HepG2 (cell line): ENCODE results near the gene PLEKHA8. TPM values are rescaled to one million over a fixed set of nuclear protein-coding genes. Genes with fewer than 3 reads are reported as not detected.

Experiments used
- ATAC-seq: fragments of 200-7000 bp; cut with Tn5 transposase; 3 replicates; pipeline ENCODE4 v1.9.1; 2020; ENCODE audit warnings: mild to moderate bottlenecking, moderate library complexity
- BruUV-seq: library from RNA; stranded (reverse); fragments of 400-500 nt; replicated peaks from 2 replicates; lab custom pipeline; 2021; lab: Mats Ljungman, UMichigan
- CTCF ChIA-PET: fragments of 300-600 bp; formaldehyde crosslinking; extraction: SDS; loops from one replicate; lab custom pipeline; 2021; ENCODE audit warnings: low total read pairs, inconsistent platforms, low intra/inter-chr PET ratio; lab: Yijun Ruan, JAX
- POLR2A ChIA-PET: fragments of 350-600 bp; sonication (Branson Sonifier 250); formaldehyde crosslinking; loops from one replicate; lab custom pipeline; 2020; ENCODE audit warnings: antibody characterized with exemption, inconsistent platforms; lab: Yijun Ruan, JAX
- DNase-seq: peaks from one replicate; pipeline ENCODE4 v3.0.0-alpha.2; 2015; ENCODE audit warnings: low spot score
- FAIRE-seq: peaks from 3 replicates; lab custom pipeline; 2011; peaks lifted over from hg19 to GRCh38; lab: Jason Lieb, UNC
- H2AFZ ChIP-seq: one replicate; pipeline ENCODE4 v1.6.1; 2011; ENCODE audit warnings: low read length, inconsistent platforms
- H3K27ac ChIP-seq: fragments of 300-600 bp; 3 replicates; pipeline ENCODE4 v1.8.0; 2011; ENCODE audit warnings: mixed run types, mild to moderate bottlenecking, mixed read lengths, low read length, inconsistent platforms; ENCODE audit not compliant: insufficient read depth; ENCODE audit errors: extremely low read length
- H3K27me3 ChIP-seq, 2 experiments: fragments of 200-600 bp in 1 of 2; 2 replicates in 1 of 2; 3 replicates in 1 of 2; pipeline versions ENCODE4 v1.6.0 to v1.8.0; 2011; ENCODE audit warnings: low read length in 2 of 2, mild to moderate bottlenecking in 2 of 2, moderate library complexity in 2 of 2, inconsistent platforms in 1 of 2; ENCODE audit not compliant: insufficient read depth in 2 of 2, control insufficient read depth in 1 of 2
- H3K36me3 ChIP-seq, 2 experiments: fragments of 200-600 bp in 1 of 2; replicated peaks in 1 of 2; 2 replicates in 1 of 2; 3 replicates in 1 of 2; pipeline versions ENCODE4 v1.5.1 to v1.8.0; 2011; ENCODE audit warnings: low read length in 2 of 2, inconsistent platforms in 1 of 2; ENCODE audit not compliant: insufficient read depth in 2 of 2, control insufficient read depth in 1 of 2
- H3K4me1 ChIP-seq: 2 replicates; pipeline ENCODE4 v1.5.1; 2012; ENCODE audit warnings: low read length, inconsistent platforms; ENCODE audit not compliant: insufficient read depth
- H3K4me2 ChIP-seq: 2 replicates; pipeline ENCODE4 v1.6.0; 2011; ENCODE audit warnings: low read depth, low read length, inconsistent platforms
- H3K4me3 ChIP-seq, 3 experiments: fragments of 200-600 bp in 1 of 3; sonication (generic), shearing (Covaris generic) in 1 of 3; replicated peaks in 1 of 3; 2 replicates each; pipeline ENCODE4 v1.5.1; 2011 to 2016; ENCODE audit warnings: low read length in 3 of 3, inconsistent platforms in 2 of 3, low read depth in 2 of 3, mild to moderate bottlenecking in 2 of 3, control low read depth in 1 of 3, mixed read lengths in 1 of 3; ENCODE audit not compliant: insufficient read depth in 1 of 3
- H3K79me2 ChIP-seq: one replicate; pipeline ENCODE4 v1.6.1; 2011; ENCODE audit warnings: low read length, inconsistent platforms; ENCODE audit not compliant: insufficient read depth
- H3K9ac ChIP-seq: 2 replicates; pipeline ENCODE4 v1.6.0; 2011; ENCODE audit warnings: mild to moderate bottlenecking, low read depth, low read length, inconsistent platforms; ENCODE audit not compliant: insufficient read depth
- H3K9me3 ChIP-seq: 2 replicates; pipeline ENCODE4 v1.5.1; 2012; ENCODE audit warnings: mild to moderate bottlenecking, low read length
- H4K20me1 ChIP-seq: 2 replicates; pipeline ENCODE4 v1.6.0; 2011; ENCODE audit warnings: inconsistent platforms, mild to moderate bottlenecking, low read length, moderate library complexity; ENCODE audit not compliant: insufficient read depth
- ARHGAP35 ChIP-seq: sonication (generic); formaldehyde crosslinking; IDR thresholded peaks from 2 replicates; pipeline ENCODE4 v1.9.0; 2022; ENCODE audit warnings: mild to moderate bottlenecking, inconsistent platforms, moderate library complexity, missing genetic modification reagents, borderline replicate concordance
- KDM5A ChIP-seq: fragments of 200-600 bp; sonication (generic); IDR thresholded peaks from 2 replicates; pipeline ENCODE4 v1.7.0; 2018; ENCODE audit warnings: antibody characterized with exemption, mild to moderate bottlenecking, low read length, borderline replicate concordance
- MIER2 ChIP-seq: IDR thresholded peaks from 2 replicates; pipeline ENCODE4 v1.6.1; 2016; ENCODE audit warnings: missing biosample characterization, missing genetic modification reagents
- TBX2 ChIP-seq: sonication (generic); formaldehyde crosslinking; IDR thresholded peaks from 2 replicates; pipeline ENCODE4 v1.5.0; 2020; ENCODE audit warnings: missing genetic modification reagents, mild to moderate bottlenecking, borderline replicate concordance
- TBX3 ChIP-seq: fragments of 450-650 bp; IDR thresholded peaks from 2 replicates; pipeline ENCODE4 v1.6.1; 2017; ENCODE audit warnings: antibody characterized with exemption, mild to moderate bottlenecking, inconsistent platforms, borderline replicate concordance
- ZNF138 ChIP-seq: sonication (generic); formaldehyde crosslinking; IDR thresholded peaks from 2 replicates; pipeline ENCODE4 v1.5.0; 2020; ENCODE audit warnings: mild to moderate bottlenecking, low read depth, missing genetic modification reagents
- ZNF24 ChIP-seq: fragments of 450-650 bp; IDR thresholded peaks from 2 replicates; pipeline ENCODE4 v1.6.1; 2017; ENCODE audit warnings: antibody characterized with exemption, mild to moderate bottlenecking
- ZNF550 ChIP-seq: sonication (generic); formaldehyde crosslinking; IDR thresholded peaks from 2 replicates; pipeline ENCODE4 v1.4.0; 2020; ENCODE audit warnings: mild to moderate bottlenecking, missing genetic modification reagents, borderline replicate concordance
- ZNF644 ChIP-seq: IDR thresholded peaks from 2 replicates; pipeline ENCODE4 v1.6.1; 2016; ENCODE audit warnings: low read depth
- ZNF792 ChIP-seq: IDR thresholded peaks from 2 replicates; pipeline ENCODE4 v1.6.1; 2016
- WGBS: methylation state at CpG from one replicate; pipeline ENCODE4 v1.1.6; 2017; ENCODE audit warnings: low lambda C conversion rate; 5-methylcytosine and 5-hydroxymethylcytosine counted together
- in situ Hi-C: cut with HindIII; loops from 2 replicates; pipeline ENCODE4 v1.10.0; 2017; ENCODE audit warnings: low pct_unique_long_range_greater_than_20kb; ENCODE audit not compliant: extremely low pct_ligation_motif_present
- intact Hi-C: fragments of 100-400 bp; cut with micrococcal nuclease; formaldehyde crosslinking; loops from one replicate; pipeline ENCODE4 v1.10.0; 2022; ENCODE audit not compliant: unreplicated experiment
- polyA plus RNA-seq, 8 experiments: library from polyadenylated mRNA; depleted of rRNA in 3 of 8; stranded (reverse) in 7 of 8; unstranded in 1 of 8; fragments of >200 nt; fragmentation: Illumina TruSeq in 4 of 8; extraction: Trizol in 4 of 8; gene quantifications; 2 replicates each; pipeline versions ENCODE4 v1.2.1 to v1.2.3, GENCODE V29; 2011 to 2016; ENCODE audit warnings: low read depth in 4 of 8, missing spikeins in 1 of 8, mixed read lengths in 1 of 8; ENCODE audit not compliant: insufficient read depth in 1 of 8
- total RNA-seq, 5 experiments: library from RNA; depleted of rRNA; stranded (reverse); fragments of >200 nt; fragmentation: Illumina TruSeq; extraction: Trizol; gene quantifications; 2 replicates each; pipeline ENCODE4 v1.2.3, GENCODE V29; 2016; ENCODE audit warnings: low read depth in 1 of 5
- TF ChIP-seq, protein P1 (sequence below): IDR thresholded peaks from 2 replicates; pipeline ENCODE4 v1.6.1; 2018; ENCODE audit warnings: missing genetic modification reagents, mild to moderate bottlenecking, missing compliant biosample characterization
- TF ChIP-seq, protein P2 (sequence below): sonication (generic); formaldehyde crosslinking; IDR thresholded peaks from 2 replicates; pipeline ENCODE4 v1.5.1; 2020; ENCODE audit warnings: missing genetic modification reagents, mild to moderate bottlenecking, borderline replicate concordance
- TF ChIP-seq, protein P3 (sequence below): sonication (generic); formaldehyde crosslinking; conservative IDR thresholded peaks from 2 replicates; pipeline ENCODE4 v1.8.0; 2022; ENCODE audit warnings: missing genetic modification reagents
- TF ChIP-seq, protein P4 (sequence below): sonication (generic); formaldehyde crosslinking; IDR thresholded peaks from 2 replicates; pipeline ENCODE4 v1.5.0; 2020; ENCODE audit warnings: missing genetic modification reagents
- TF ChIP-seq, protein P5 (sequence below): sonication (generic); formaldehyde crosslinking; IDR thresholded peaks from 2 replicates; pipeline ENCODE4 v1.4.0; 2020; ENCODE audit warnings: missing genetic modification reagents
- TF ChIP-seq, protein P6 (sequence below): sonication (generic); formaldehyde crosslinking; IDR thresholded peaks from 2 replicates; pipeline ENCODE4 v1.9.0; 2021; ENCODE audit warnings: missing genetic modification reagents, borderline replicate concordance

The PLEKHA8 gene
- total and polyA plus RNA-seq, 2 of the 13 experiments (the other 11 are each of a cell fraction or from before 2014, with no cell fraction given) = 12.5 to 26.4 TPM

DNA sequence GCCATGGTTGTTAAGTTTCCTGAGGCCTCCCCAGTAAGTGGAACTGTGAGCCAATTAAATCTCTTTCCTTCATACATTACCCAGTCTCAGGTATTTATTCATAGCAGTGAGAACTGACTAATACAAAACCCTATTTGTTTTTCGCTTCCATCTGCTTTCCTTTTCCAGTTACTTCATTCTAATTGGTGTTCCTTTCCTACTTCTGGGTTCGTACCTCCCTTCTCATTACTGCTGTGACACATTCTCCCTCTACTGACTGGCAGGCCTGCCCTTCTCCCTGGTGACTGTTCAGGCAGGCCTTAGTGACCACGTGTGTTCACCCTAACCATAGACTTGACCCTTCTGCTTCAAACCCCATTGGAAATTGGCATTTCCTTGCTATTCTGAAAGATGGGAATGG is 144.2 kb downstream of the PLEKHA8 start:
- Histone ChIP-seq H4K20me1 (no peaks in the 10 kb centered on the region), H3K79me2 (no peaks in the 10 kb centered on the region), H3K4me3 (no peak overlapping the region), H3K9ac (no peak overlapping the region), H3K27me3 (no peaks in the 10 kb centered on the region), H3K36me3 (no peaks in the 10 kb centered on the region), H3K4me1 (peaks cover 11% of the 10 kb centered on the region), H2AFZ (no peak overlapping the region), H3K27ac (no peak overlapping the region), H3K9me3 (no peaks in the 10 kb centered on the region), H3K4me2 (no peak overlapping the region)
- no TSS peak for BruUV-seq
- TF ChIP-seq TBX2 (CRISPR knock-in tag) (no peak), ZNF138 (no peak), ARHGAP35 (CRISPR knock-in tag) (no peak), KDM5A (no peak), ZNF550 (CRISPR knock-in tag) (no peak), ZNF792 (CRISPR knock-in tag) (no peak), ZNF24 (no peak), TBX3 (no peak), MIER2 (CRISPR knock-in tag) (no peak), ZNF644 (no peak)
- TF ChIP-seq, protein P1, sequence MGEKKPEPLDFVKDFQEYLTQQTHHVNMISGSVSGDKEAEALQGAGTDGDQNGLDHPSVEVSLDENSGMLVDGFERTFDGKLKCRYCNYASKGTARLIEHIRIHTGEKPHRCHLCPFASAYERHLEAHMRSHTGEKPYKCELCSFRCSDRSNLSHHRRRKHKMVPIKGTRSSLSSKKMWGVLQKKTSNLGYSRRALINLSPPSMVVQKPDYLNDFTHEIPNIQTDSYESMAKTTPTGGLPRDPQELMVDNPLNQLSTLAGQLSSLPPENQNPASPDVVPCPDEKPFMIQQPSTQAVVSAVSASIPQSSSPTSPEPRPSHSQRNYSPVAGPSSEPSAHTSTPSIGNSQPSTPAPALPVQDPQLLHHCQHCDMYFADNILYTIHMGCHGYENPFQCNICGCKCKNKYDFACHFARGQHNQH (CRISPR knock-in tag) = no peak
- TF ChIP-seq, protein P2, sequence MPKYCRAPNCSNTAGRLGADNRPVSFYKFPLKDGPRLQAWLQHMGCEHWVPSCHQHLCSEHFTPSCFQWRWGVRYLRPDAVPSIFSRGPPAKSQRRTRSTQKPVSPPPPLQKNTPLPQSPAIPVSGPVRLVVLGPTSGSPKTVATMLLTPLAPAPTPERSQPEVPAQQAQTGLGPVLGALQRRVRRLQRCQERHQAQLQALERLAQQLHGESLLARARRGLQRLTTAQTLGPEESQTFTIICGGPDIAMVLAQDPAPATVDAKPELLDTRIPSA = no peak
- TF ChIP-seq, protein P3, sequence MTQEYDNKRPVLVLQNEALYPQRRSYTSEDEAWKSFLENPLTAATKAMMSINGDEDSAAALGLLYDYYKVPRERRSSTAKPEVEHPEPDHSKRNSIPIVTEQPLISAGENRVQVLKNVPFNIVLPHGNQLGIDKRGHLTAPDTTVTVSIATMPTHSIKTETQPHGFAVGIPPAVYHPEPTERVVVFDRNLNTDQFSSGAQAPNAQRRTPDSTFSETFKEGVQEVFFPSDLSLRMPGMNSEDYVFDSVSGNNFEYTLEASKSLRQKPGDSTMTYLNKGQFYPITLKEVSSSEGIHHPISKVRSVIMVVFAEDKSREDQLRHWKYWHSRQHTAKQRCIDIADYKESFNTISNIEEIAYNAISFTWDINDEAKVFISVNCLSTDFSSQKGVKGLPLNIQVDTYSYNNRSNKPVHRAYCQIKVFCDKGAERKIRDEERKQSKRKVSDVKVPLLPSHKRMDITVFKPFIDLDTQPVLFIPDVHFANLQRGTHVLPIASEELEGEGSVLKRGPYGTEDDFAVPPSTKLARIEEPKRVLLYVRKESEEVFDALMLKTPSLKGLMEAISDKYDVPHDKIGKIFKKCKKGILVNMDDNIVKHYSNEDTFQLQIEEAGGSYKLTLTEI = no peak
- TF ChIP-seq, protein P4, sequence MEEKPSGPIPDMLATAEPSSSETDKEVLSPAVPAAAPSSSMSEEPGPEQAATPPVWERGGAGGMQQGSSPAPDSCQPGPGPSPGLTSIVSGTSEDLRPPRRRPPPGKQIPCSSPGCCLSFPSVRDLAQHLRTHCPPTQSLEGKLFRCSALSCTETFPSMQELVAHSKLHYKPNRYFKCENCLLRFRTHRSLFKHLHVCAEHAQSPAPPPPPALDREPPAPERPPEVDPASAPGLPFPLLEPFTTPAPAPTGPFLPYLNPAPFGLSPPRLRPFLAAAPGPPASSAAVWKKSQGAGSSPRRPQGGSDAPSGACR (CRISPR knock-in tag) = no peak
- TF ChIP-seq, protein P5, sequence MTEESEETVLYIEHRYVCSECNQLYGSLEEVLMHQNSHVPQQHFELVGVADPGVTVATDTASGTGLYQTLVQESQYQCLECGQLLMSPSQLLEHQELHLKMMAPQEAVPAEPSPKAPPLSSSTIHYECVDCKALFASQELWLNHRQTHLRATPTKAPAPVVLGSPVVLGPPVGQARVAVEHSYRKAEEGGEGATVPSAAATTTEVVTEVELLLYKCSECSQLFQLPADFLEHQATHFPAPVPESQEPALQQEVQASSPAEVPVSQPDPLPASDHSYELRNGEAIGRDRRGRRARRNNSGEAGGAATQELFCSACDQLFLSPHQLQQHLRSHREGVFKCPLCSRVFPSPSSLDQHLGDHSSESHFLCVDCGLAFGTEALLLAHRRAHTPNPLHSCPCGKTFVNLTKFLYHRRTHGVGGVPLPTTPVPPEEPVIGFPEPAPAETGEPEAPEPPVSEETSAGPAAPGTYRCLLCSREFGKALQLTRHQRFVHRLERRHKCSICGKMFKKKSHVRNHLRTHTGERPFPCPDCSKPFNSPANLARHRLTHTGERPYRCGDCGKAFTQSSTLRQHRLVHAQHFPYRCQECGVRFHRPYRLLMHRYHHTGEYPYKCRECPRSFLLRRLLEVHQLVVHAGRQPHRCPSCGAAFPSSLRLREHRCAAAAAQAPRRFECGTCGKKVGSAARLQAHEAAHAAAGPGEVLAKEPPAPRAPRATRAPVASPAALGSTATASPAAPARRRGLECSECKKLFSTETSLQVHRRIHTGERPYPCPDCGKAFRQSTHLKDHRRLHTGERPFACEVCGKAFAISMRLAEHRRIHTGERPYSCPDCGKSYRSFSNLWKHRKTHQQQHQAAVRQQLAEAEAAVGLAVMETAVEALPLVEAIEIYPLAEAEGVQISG (CRISPR knock-in tag) = no peak
- TF ChIP-seq, protein P6, sequence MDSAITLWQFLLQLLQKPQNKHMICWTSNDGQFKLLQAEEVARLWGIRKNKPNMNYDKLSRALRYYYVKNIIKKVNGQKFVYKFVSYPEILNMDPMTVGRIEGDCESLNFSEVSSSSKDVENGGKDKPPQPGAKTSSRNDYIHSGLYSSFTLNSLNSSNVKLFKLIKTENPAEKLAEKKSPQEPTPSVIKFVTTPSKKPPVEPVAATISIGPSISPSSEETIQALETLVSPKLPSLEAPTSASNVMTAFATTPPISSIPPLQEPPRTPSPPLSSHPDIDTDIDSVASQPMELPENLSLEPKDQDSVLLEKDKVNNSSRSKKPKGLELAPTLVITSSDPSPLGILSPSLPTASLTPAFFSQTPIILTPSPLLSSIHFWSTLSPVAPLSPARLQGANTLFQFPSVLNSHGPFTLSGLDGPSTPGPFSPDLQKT (CRISPR knock-in tag) = no peak
- CTCF ChIA-PET = no interaction called here
- 25% methylated on average over 3 of the region's 3 CpGs for WGBS
- intact Hi-C loops = no loop called here
- in situ Hi-C loops = no loop called here
- FAIRE-seq = no peak
- ATAC-seq = peak; percentile 17; the same call in 1 of the 3 replicates
- DNase-seq = no peak
- POLR2A ChIA-PET = no interaction called here
